CD14-positive monocyte (primary cell): Measurements from ENCODE around the gene TRIM15. TPM values are rescaled to one million over a fixed set of nuclear protein-coding genes. Genes with fewer than 3 reads are reported as not detected.

Experiments used
- DNase-seq, 3 donors: peaks; one replicate each; pipeline ENCODE4 v3.0.0-alpha.2; 2011 to 2022
- H2AFZ ChIP-seq: 2 replicates; pipeline ENCODE4 v1.6.0; 2012; ENCODE audit warnings: mild to moderate bottlenecking, low read depth, low read length, inconsistent platforms; ENCODE audit not compliant: insufficient read depth, poor library complexity, severe bottlenecking
- H3K27ac ChIP-seq, 2 donors: 1 replicate in 1 of 2; 2 replicates in 1 of 2; pipeline ENCODE4 v1.5.1; 2012 to 2013; ENCODE audit warnings: low read length in 2 of 2, control low read depth in 1 of 2, inconsistent platforms in 1 of 2, low read depth in 1 of 2, mild to moderate bottlenecking in 1 of 2
- H3K27me3 ChIP-seq, 2 donors: one replicate each; pipeline versions ENCODE4 v1.6.0 to v1.6.1; 2011 to 2013; ENCODE audit warnings: low read length in 2 of 2; ENCODE audit not compliant: control insufficient read depth in 2 of 2, insufficient read depth in 2 of 2
- H3K36me3 ChIP-seq, 2 donors: replicated peaks in 1 of 2; 1 replicate in 1 of 2; 2 replicates in 1 of 2; pipeline versions ENCODE4 v1.5.1 to v1.6.1; 2012 to 2013; ENCODE audit warnings: low read length in 2 of 2, control low read depth in 1 of 2, inconsistent platforms in 1 of 2, mild to moderate bottlenecking in 1 of 2; ENCODE audit not compliant: insufficient read depth in 2 of 2, control insufficient read depth in 1 of 2
- H3K4me1 ChIP-seq, 2 donors: 1 replicate in 1 of 2; 2 replicates in 1 of 2; pipeline versions ENCODE4 v1.5.1 to v1.6.1; 2012 to 2013; ENCODE audit warnings: low read length in 2 of 2, control low read depth in 1 of 2, inconsistent platforms in 1 of 2, mild to moderate bottlenecking in 1 of 2, moderate library complexity in 1 of 2; ENCODE audit not compliant: insufficient read depth in 2 of 2, control insufficient read depth in 1 of 2
- H3K4me2 ChIP-seq: replicated peaks from 2 replicates; pipeline ENCODE3; 2012; ENCODE audit warnings: low read length, moderate library complexity, mild to moderate bottlenecking; ENCODE audit not compliant: poor library complexity, severe bottlenecking; ENCODE audit errors: extremely low read depth
- H3K4me3 ChIP-seq, 3 experiments: fragments of 200-600 bp in 1 of 3; sonication (generic) in 1 of 3; replicated peaks in 1 of 3; 1 replicate in 2 of 3; 2 replicates in 1 of 3; pipeline ENCODE4 v1.5.1; 2011 to 2013; ENCODE audit warnings: low read length in 3 of 3, mild to moderate bottlenecking in 3 of 3, control low read depth in 2 of 3, low read depth in 2 of 3, inconsistent platforms in 1 of 3, moderate library complexity in 1 of 3
- H3K79me2 ChIP-seq: 2 replicates; pipeline ENCODE4 v1.6.0; 2012; ENCODE audit warnings: mild to moderate bottlenecking, control low read depth, inconsistent platforms, low read length, moderate library complexity; ENCODE audit not compliant: insufficient read depth
- H3K9ac ChIP-seq: 2 replicates; pipeline ENCODE4 v1.6.0; 2017; ENCODE audit warnings: low read length, mild to moderate bottlenecking; ENCODE audit not compliant: insufficient read depth, poor library complexity, severe bottlenecking
- H3K9me3 ChIP-seq, 2 donors: replicated peaks in 1 of 2; 1 replicate in 1 of 2; 2 replicates in 1 of 2; pipeline versions ENCODE4 v1.5.1 to v1.6.1; 2012 to 2013; ENCODE audit warnings: low read length in 2 of 2, control low read depth in 1 of 2; ENCODE audit not compliant: control insufficient read depth in 1 of 2, insufficient read depth in 1 of 2
- H4K20me1 ChIP-seq: 2 replicates; pipeline ENCODE4 v1.6.0; 2012; ENCODE audit warnings: mild to moderate bottlenecking, low read length, control low read depth, moderate library complexity; ENCODE audit not compliant: insufficient read depth
- H3K27ac Mint-ChIP-seq, 7 donors: one replicate each; pipeline ENCODE4 v1.8.0; 2020; ENCODE audit warnings: mild to moderate bottlenecking in 7 of 7, mixed read lengths in 7 of 7, moderate library complexity in 6 of 7, inconsistent platforms in 2 of 7
- H3K27me3 Mint-ChIP-seq, 3 donors: one replicate each; pipeline ENCODE4 v1.8.0; 2021 to 2022; ENCODE audit warnings: low read depth in 3 of 3, mild to moderate bottlenecking in 3 of 3, mixed read lengths in 3 of 3, moderate library complexity in 3 of 3, inconsistent platforms in 1 of 3
- H3K36me3 Mint-ChIP-seq, 2 donors: one replicate each; pipeline ENCODE4 v1.8.0; 2020; ENCODE audit warnings: mixed read lengths in 2 of 2, inconsistent platforms in 1 of 2, mild to moderate bottlenecking in 1 of 2
- H3K4me1 Mint-ChIP-seq: one replicate; pipeline ENCODE4 v1.8.0; 2020; ENCODE audit warnings: mild to moderate bottlenecking, mixed read lengths
- H3K4me3 Mint-ChIP-seq, 2 donors: one replicate each; pipeline ENCODE4 v1.8.0; 2020; ENCODE audit warnings: mild to moderate bottlenecking in 2 of 2, mixed read lengths in 2 of 2, moderate library complexity in 1 of 2
- H3K9me3 Mint-ChIP-seq, 7 donors: one replicate each; pipeline ENCODE4 v1.8.0; 2020 to 2022; ENCODE audit warnings: mixed read lengths in 7 of 7, mild to moderate bottlenecking in 6 of 7, moderate library complexity in 6 of 7, inconsistent platforms in 2 of 7
- CTCF ChIP-seq: fragments of 200-600 bp; IDR thresholded peaks from one replicate; pipeline ENCODE4 v1.8.0; 2022; ENCODE audit warnings: antibody characterized with exemption, mild to moderate bottlenecking
- WGBS: methylation state at CpG from one replicate; pipeline ENCODE4 v1.1.5; 2013; ENCODE audit warnings: missing lambda C conversion rate; ENCODE audit not compliant: insufficient coverage; 5-methylcytosine and 5-hydroxymethylcytosine counted together
- intact Hi-C, 2 donors: fragments of 100-400 bp; cut with micrococcal nuclease; formaldehyde crosslinking; loops; one replicate each; pipeline versions ENCODE4 v1.15.0 to v1.15.1; 2023
- polyA plus RNA-seq, 3 donors: library from polyadenylated mRNA; depleted of rRNA in 1 of 3; unstranded in 2 of 3; stranded (reverse) in 1 of 3; fragments of 300-500 nt in 2 of 3; fragments of >200 nt in 1 of 3; fragmentation: Illumina TruSeq in 2 of 3; gene quantifications; 1 replicate in 2 of 3; 2 replicates in 1 of 3; pipeline ENCODE4 v1.2.3, GENCODE V29; 2012 to 2021

TRIM15 gene
- polyA plus RNA-seq, 3 donors: not detected

- Histone ChIP-seq H4K20me1 (no peaks in the 10 kb centered on the region), H3K27me3 (no peaks in the 10 kb centered on the region), H3K36me3 (no peaks in the 10 kb centered on the region), H3K27ac (no peak overlapping the region), H3K4me1 (peaks cover 28 to 38% of the 10 kb centered on the region in 2 donors), H3K9me3 (no peaks in the 10 kb centered on the region), H3K79me2 (no peaks in the 10 kb centered on the region), H2AFZ (no peak overlapping the region), H3K9ac (no peak overlapping the region), H3K4me3 (no peak overlapping the region), H3K4me2 (no peak overlapping the region)
- intact Hi-C loops: no loop called here
- DNase-seq: no peak
- H3K9me3 Mint-ChIP-seq: peaks cover 0 to 3% (median 0%) of the 10 kb centered on the region in 7 donors
- peaks cover 0 to 4% (median 0%) of the 10 kb centered on the region in 3 donors for H3K27me3 Mint-ChIP-seq
- no peak overlapping the region for H3K4me3 Mint-ChIP-seq
- no peak overlapping the region for H3K27ac Mint-ChIP-seq
- H3K36me3 Mint-ChIP-seq: no peaks in the 10 kb centered on the region
- WGBS: 100% methylated on average over 3 of the region's 12 CpGs
- H3K4me1 Mint-ChIP-seq: peaks cover 33% of the 10 kb centered on the region
- no peak for TF ChIP-seq CTCF
Observed at GRCh38 chr6:30154709-30155519, 8.4 kb upstream of the TRIM15 start.

GRCh38 chr6:30155520-30156261 is 7.7 kb upstream of the TRIM15 start:
- Mint-ChIP-seq H3K36me3 (no peaks in the 10 kb centered on the region), H3K27me3 (peaks cover 0 to 4% (median 2%) of the 10 kb centered on the region in 3 donors), H3K4me3 (no peak overlapping the region), H3K4me1 (peaks cover 28% of the 10 kb centered on the region), H3K27ac (peak overlapping the region in 1 of 7 donors; percentile 49), H3K9me3 (peaks cover 0 to 3% (median 0%) of the 10 kb centered on the region in 7 donors)
- Histone ChIP-seq H3K4me2 (no peak overlapping the region), H3K79me2 (no peaks in the 10 kb centered on the region), H3K9me3 (no peaks in the 10 kb centered on the region), H2AFZ (no peak overlapping the region), H3K27me3 (no peaks in the 10 kb centered on the region), H3K9ac (no peak overlapping the region), H3K4me3 (no peak overlapping the region), H3K27ac (no peak overlapping the region), H3K4me1 (peaks cover 28 to 38% of the 10 kb centered on the region in 2 donors), H3K36me3 (no peaks in the 10 kb centered on the region), H4K20me1 (no peaks in the 10 kb centered on the region)
- TF ChIP-seq CTCF: no peak
- intact Hi-C loops: no loop called here
- DNase-seq: no peak
- no CpG with 5 or more reads among the region's 2 CpGs for WGBS
